HEK293 (cell line): Measurements from ENCODE around the gene ATOH7.

Source experiments
- CTCF ChIA-PET: fragments of 350-600 bp; formaldehyde crosslinking; extraction: SDS; loops from one replicate; lab custom pipeline; 2021; ENCODE audit warnings: antibody characterized with exemption; lab: Yijun Ruan, JAX
- POLR2A ChIA-PET: fragments of 300-600 bp; formaldehyde crosslinking; extraction: SDS; loops from one replicate; lab custom pipeline; 2020; ENCODE audit warnings: antibody characterized with exemption, inconsistent platforms; lab: Yijun Ruan, JAX
- H3K27ac ChIP-seq: fragments of 200-500 bp; sonication (Bioruptor generic); 2 replicates; pipeline ENCODE4 v1.5.1; 2014; ENCODE audit warnings: low read depth, low read length, control low read depth, inconsistent platforms; ENCODE audit errors: extremely low read depth
- H3K36me3 ChIP-seq, 2 experiments: fragments of 200-500 bp in 1 of 2; sonication (Bioruptor generic) in 1 of 2; 1 replicate in 1 of 2; 2 replicates in 1 of 2; pipeline ENCODE4 v1.5.1; 2014 to 2017; ENCODE audit warnings: inconsistent platforms in 2 of 2, low read length in 2 of 2; ENCODE audit not compliant: control insufficient read depth in 2 of 2, insufficient read depth in 1 of 2
- H3K4me1 ChIP-seq: fragments of 200-500 bp; sonication (Bioruptor generic); 2 replicates; pipeline ENCODE4 v1.5.1; 2014; ENCODE audit warnings: mild to moderate bottlenecking, low read length, inconsistent platforms; ENCODE audit not compliant: control insufficient read depth, insufficient read depth
- H3K4me3 ChIP-seq: 2 replicates; pipeline ENCODE4 v1.5.1; 2011; ENCODE audit warnings: low read depth, mild to moderate bottlenecking, control low read depth, low read length, moderate library complexity
- H3K9me3 ChIP-seq: fragments of 200-500 bp; sonication (Bioruptor generic); 2 replicates; pipeline ENCODE4 v1.5.1; 2014; ENCODE audit warnings: low read depth, low read length, inconsistent platforms; ENCODE audit not compliant: control insufficient read depth, insufficient read depth
- AEBP2 ChIP-seq: fragments of 450-650 bp; formaldehyde crosslinking; IDR thresholded peaks from 2 replicates; pipeline ENCODE4 v1.5.1; 2016; ENCODE audit warnings: missing biosample characterization, missing genetic modification characterization, borderline replicate concordance
- BCL11A ChIP-seq: fragments of 450-650 bp; formaldehyde crosslinking; IDR thresholded peaks from 2 replicates; pipeline ENCODE4 v1.5.1; 2016; ENCODE audit warnings: low read depth, missing biosample characterization, missing genetic modification characterization
- GLI2 ChIP-seq: fragments of 450-650 bp; formaldehyde crosslinking; IDR thresholded peaks from 2 replicates; pipeline ENCODE4; 2017; ENCODE audit warnings: missing biosample characterization, missing genetic modification characterization, low read depth, borderline replicate concordance
- KLF1 ChIP-seq: fragments of 450-650 bp; formaldehyde crosslinking; IDR thresholded peaks from 2 replicates; pipeline ENCODE4 v1.5.1; 2016; ENCODE audit warnings: missing biosample characterization, missing genetic modification characterization
- OVOL3 ChIP-seq: fragments of 450-650 bp; formaldehyde crosslinking; IDR thresholded peaks from 2 replicates; pipeline ENCODE4 v1.5.1; 2016; ENCODE audit warnings: missing biosample characterization, missing genetic modification characterization
- SALL2 ChIP-seq: fragments of 450-650 bp; formaldehyde crosslinking; IDR thresholded peaks from 2 replicates; pipeline ENCODE4 v1.5.0; 2017; ENCODE audit warnings: missing biosample characterization, mild to moderate bottlenecking, missing genetic modification characterization, borderline replicate concordance
- TCF7L2 ChIP-seq: IDR thresholded peaks from 2 replicates; pipeline ENCODE4 v1.6.1; 2011; ENCODE audit warnings: low read depth, mild to moderate bottlenecking, inconsistent platforms, low read length, moderate library complexity, borderline replicate concordance
- ZBTB11 ChIP-seq: fragments of 450-650 bp; formaldehyde crosslinking; conservative IDR thresholded peaks from 2 replicates; pipeline ENCODE4 v1.5.1; 2016; ENCODE audit warnings: low read depth, missing biosample characterization, missing genetic modification characterization
- ZBTB20 ChIP-seq: fragments of 450-650 bp; formaldehyde crosslinking; IDR thresholded peaks from 2 replicates; pipeline ENCODE4 v1.5.1; 2016; ENCODE audit warnings: missing biosample characterization, missing genetic modification characterization
- ZBTB48 ChIP-seq: fragments of 450-650 bp; formaldehyde crosslinking; IDR thresholded peaks from 2 replicates; pipeline ENCODE4 v1.5.1; 2016; ENCODE audit warnings: missing biosample characterization, missing genetic modification characterization
- ZFP37 ChIP-seq: fragments of 450-650 bp; formaldehyde crosslinking; IDR thresholded peaks from 2 replicates; pipeline ENCODE4 v1.5.1; 2016; ENCODE audit warnings: missing biosample characterization, missing genetic modification characterization
- ZNF10 ChIP-seq: fragments of 450-650 bp; formaldehyde crosslinking; IDR thresholded peaks from 2 replicates; pipeline ENCODE4 v1.5.1; 2017; ENCODE audit warnings: missing biosample characterization, missing genetic modification characterization
- ZNF146 ChIP-seq: fragments of 450-650 bp; formaldehyde crosslinking; IDR thresholded peaks from 2 replicates; pipeline ENCODE4 v1.5.1; 2016; ENCODE audit warnings: missing biosample characterization, missing genetic modification characterization
- ZNF174 ChIP-seq: fragments of 450-650 bp; formaldehyde crosslinking; IDR thresholded peaks from 2 replicates; pipeline ENCODE4 v1.5.0; 2017; ENCODE audit warnings: missing biosample characterization, mild to moderate bottlenecking, missing genetic modification characterization
- ZNF24 ChIP-seq: fragments of 450-650 bp; formaldehyde crosslinking; IDR thresholded peaks from 2 replicates; pipeline ENCODE4 v1.5.1; 2016; ENCODE audit warnings: missing biosample characterization, missing genetic modification characterization
- ZNF280C ChIP-seq: fragments of 450-650 bp; formaldehyde crosslinking; IDR thresholded peaks from 2 replicates; pipeline ENCODE4 v1.5.1; 2016; ENCODE audit warnings: missing biosample characterization, missing genetic modification characterization
- ZNF335 ChIP-seq: fragments of 450-650 bp; formaldehyde crosslinking; conservative IDR thresholded peaks from 2 replicates; pipeline ENCODE4 v1.5.1; 2016; ENCODE audit warnings: missing biosample characterization, missing genetic modification characterization
- ZNF366 ChIP-seq: fragments of 450-650 bp; formaldehyde crosslinking; conservative IDR thresholded peaks from 2 replicates; pipeline ENCODE4 v1.5.1; 2016; ENCODE audit warnings: missing biosample characterization, missing genetic modification characterization
- ZNF48 ChIP-seq: fragments of 450-650 bp; formaldehyde crosslinking; IDR thresholded peaks from 2 replicates; pipeline ENCODE4 v1.5.1; 2016; ENCODE audit warnings: missing biosample characterization, missing genetic modification characterization
- ZNF549 ChIP-seq: fragments of 450-650 bp; IDR thresholded peaks from 2 replicates; pipeline ENCODE4 v1.5.1; 2018; ENCODE audit warnings: missing biosample characterization, missing genetic modification characterization, mild to moderate bottlenecking, inconsistent platforms, moderate library complexity
- ZNF747 ChIP-seq: fragments of 450-650 bp; formaldehyde crosslinking; IDR thresholded peaks from 2 replicates; pipeline ENCODE4 v1.5.1; 2016; ENCODE audit warnings: missing biosample characterization, missing genetic modification characterization
- ZNF785 ChIP-seq: fragments of 450-650 bp; formaldehyde crosslinking; IDR thresholded peaks from 2 replicates; pipeline ENCODE4 v1.5.1; 2016; ENCODE audit warnings: missing biosample characterization, missing genetic modification characterization
- ZSCAN16 ChIP-seq: fragments of 450-650 bp; formaldehyde crosslinking; IDR thresholded peaks from 2 replicates; pipeline ENCODE4 v1.5.1; 2016; ENCODE audit warnings: missing biosample characterization, missing genetic modification characterization

ATOH7 gene

GRCh38 chr10:68192113-68192512, 39.8 kb downstream of the ATOH7 start (continued):
- TF ChIP-seq ZBTB20 (tag by site-specific recombination): no peak
- TF ChIP-seq ZNF549: no peak
- no peak for TF ChIP-seq KLF1 (tag by site-specific recombination)
- no peak for TF ChIP-seq ZSCAN16
- no peak for TF ChIP-seq ZNF24 (tag by site-specific recombination)

GRCh38 chr10:68188835-68189234, 43.1 kb downstream of the ATOH7 start:
- H3K27ac ChIP-seq: no peak overlapping the region
- POLR2A ChIA-PET: interaction anchor here (0.7 kb wide), 1 partner anchor 43 kb away, joined by 5 read pairs; the partner anchor contains the start of gene ATOH7
- no peaks in the 10 kb centered on the region for H3K36me3 ChIP-seq
- TF ChIP-seq ZNF785 (tag by site-specific recombination) (no peak), OVOL3 (no peak), TCF7L2 (no peak), SALL2 (tag by site-specific recombination) (no peak), ZFP37 (no peak)
- H3K9me3 ChIP-seq: no peaks in the 10 kb centered on the region
- no peaks in the 10 kb centered on the region for H3K4me1 ChIP-seq
- CTCF ChIA-PET: interaction anchor here (0.7 to 1.5 kb wide), 3 partner anchors 19 to 25 kb away, joined by 3 to 7 read pairs (median 5); no protein-coding TSS in a partner anchor
- H3K4me3 ChIP-seq: no peak overlapping the region

GRCh38 chr10:68185085-68185484, 46.8 kb downstream of the ATOH7 start:
- TF ChIP-seq ZNF146 (tag by site-specific recombination): no peak
- TF ChIP-seq ZNF366 (tag by site-specific recombination): peak; percentile 53
- POLR2A ChIA-PET: no interaction called here
- Histone ChIP-seq H3K4me1 (no peaks in the 10 kb centered on the region), H3K27ac (no peak overlapping the region), H3K4me3 (no peak overlapping the region), H3K9me3 (no peaks in the 10 kb centered on the region), H3K36me3 (no peaks in the 10 kb centered on the region)
- CTCF ChIA-PET: interaction anchor here (1.2 kb wide), 1 partner anchor 27 kb away, joined by 5 read pairs; no protein-coding TSS in a partner anchor

- ChIA-PET POLR2A (no interaction called here), CTCF (no interaction called here)
- no peak overlapping the region for H3K4me3 ChIP-seq
- no peaks in the 10 kb centered on the region for H3K36me3 ChIP-seq
- TF ChIP-seq GLI2 (tag by site-specific recombination) (no peak), ZBTB11 (tag by site-specific recombination) (no peak), ZNF174 (no peak), ZNF280C (no peak), BCL11A (tag by site-specific recombination) (no peak), ZNF48 (tag by site-specific recombination) (no peak), AEBP2 (tag by site-specific recombination) (no peak), ZNF747 (tag by site-specific recombination) (no peak), ZNF10 (tag by site-specific recombination) (no peak), ZNF335 (no peak), ZBTB48 (tag by site-specific recombination) (no peak)
- H3K9me3 ChIP-seq: no peaks in the 10 kb centered on the region
- no peak overlapping the region for H3K27ac ChIP-seq
- no peaks in the 10 kb centered on the region for H3K4me1 ChIP-seq
These were observed 47.4 kb downstream of the ATOH7 start for GRCh38 chr10:68184546-68184945.
